ENCODE data around the gene XRCC6. TPM values are rescaled to one million over a fixed set of nuclear protein-coding genes. Genes with fewer than 3 reads are reported as not detected.

XRCC6 gene
- 264 and 453 TPM in 2 replicates for total RNA-seq

GRCh38 chr22:41621099-41621910 lies at the start of gene XRCC6:
Gene XRCC6, plus strand, starts transcription at chr22:41621295. Its CDS starts 710 bp downstream, at chr22:41622005.

GRCh38 chr22:41589391-41590241 lies 31.5 kb upstream of the XRCC6 start, which contains the start of gene PMM1:
Gene PMM1, minus strand, starts transcription at chr22:41589840. Its CDS starts 35 bp downstream, at chr22:41589805.

GRCh38 chr22:41620589-41621098 lies 451 bp upstream of the XRCC6 start, which contains the start of gene DESI1:
Gene DESI1, minus strand, starts transcription at chr22:41621043. Its CDS starts 204 bp downstream, at chr22:41620839.

GRCh38 chr22:41688365-41689211 lies 67.5 kb downstream of the XRCC6 start, which contains the start of gene SNU13:
Gene SNU13, minus strand, starts transcription at chr22:41688867. Its CDS starts 71 bp downstream, at chr22:41688796.

GRCh38 chr22:41699264-41700107 lies 78.4 kb downstream of the XRCC6 start, which contains the start of gene MEI1:
Gene MEI1, plus strand, starts transcription at chr22:41699503. Its CDS starts 36 bp downstream, at chr22:41699539.

Other genes starting within 250 kb of the XRCC6 start
- 3.6 and 7.0 TPM in 2 replicates for gene TEF, start 239.4 kb upstream of the XRCC6 start, total RNA-seq
- 9.0 and 19.9 TPM in 2 replicates for gene TOB2, start 174.5 kb upstream of the XRCC6 start, total RNA-seq
- 47.6 and 93.9 TPM in 2 replicates for gene PHF5A, start 152.6 kb upstream of the XRCC6 start, total RNA-seq
- gene ACO2, start 152.2 kb upstream of the XRCC6 start, total RNA-seq = 57.5 and 103 TPM in 2 replicates
- gene POLR3H, start 76.8 kb upstream of the XRCC6 start, total RNA-seq = 14.4 and 18.8 TPM in 2 replicates
- gene CSDC2, start 60.3 kb upstream of the XRCC6 start, total RNA-seq = under 0.01 and 0.56 TPM in 2 replicates
- 17.2 and 56.6 TPM in 2 replicates for gene PMM1, start 31.5 kb upstream of the XRCC6 start, total RNA-seq
- 13.0 and 24.2 TPM in 2 replicates for gene DESI1, start 252 bp upstream of the XRCC6 start, total RNA-seq
- 69.9 and 127 TPM in 2 replicates for gene SNU13, start 67.6 kb downstream of the XRCC6 start, total RNA-seq
- gene MEI1, start 78.2 kb downstream of the XRCC6 start, total RNA-seq = 0.96 and 1.7 TPM in 2 replicates
- gene CCDC134, start 179.4 kb downstream of the XRCC6 start, total RNA-seq = 7.9 and 11.3 TPM in 2 replicates
- 23.4 and 33.0 TPM in 2 replicates for gene SREBF2, start 211.8 kb downstream of the XRCC6 start, total RNA-seq